Peyer's patch (tissue), 4 donors: ENCODE data around the gene AHCYL2. TPM values are rescaled to one million over a fixed set of nuclear protein-coding genes. Genes with fewer than 3 reads are reported as not detected.
"Not testable (repeated sequence)": the region's sequence is repeated elsewhere in the genome, so short reads cannot be mapped to it uniquely, and the experiment has no call there.

Source experiments
- DNase-seq, 3 donors: peaks; one replicate each; pipeline ENCODE4 v3.0.0-alpha.2; 2017 to 2019
- H3K27ac ChIP-seq, 4 donors: fragments of 200-600 bp; sonication (generic); one replicate each; pipeline ENCODE4 v1.5.1; 2016 to 2019
- H3K27me3 ChIP-seq, 2 donors: fragments of 200-600 bp; sonication (generic); one replicate each; pipeline ENCODE4 v1.5.1; 2019
- H3K36me3 ChIP-seq, 3 donors: fragments of 200-600 bp; sonication (generic); one replicate each; pipeline ENCODE4 v1.5.1; 2016 to 2019
- H3K4me1 ChIP-seq, 4 donors: fragments of 200-600 bp; sonication (generic); one replicate each; pipeline ENCODE4 v1.5.1; 2016 to 2019
- H3K4me3 ChIP-seq, 4 donors: fragments of 200-600 bp; sonication (generic); 1 replicate in 3 of 4; 2 replicates in 1 of 4; pipeline ENCODE4 v1.5.1; 2016 to 2019; ENCODE audit warnings: mild to moderate bottlenecking in 1 of 4
- H3K9me3 ChIP-seq, 4 donors: fragments of 200-600 bp; sonication (generic); one replicate each; pipeline ENCODE4 v1.5.1; 2016 to 2019; ENCODE audit warnings: mild to moderate bottlenecking in 1 of 4
- POLR2A ChIP-seq, 2 donors: fragments of 450-650 bp; IDR thresholded peaks; one replicate each; pipeline ENCODE4 v1.5.1; 2017; ENCODE audit warnings: antibody characterized with exemption in 2 of 2, mild to moderate bottlenecking in 2 of 2, moderate library complexity in 2 of 2
- total RNA-seq, 4 donors: library from RNA; depleted of rRNA; stranded (reverse); fragments of >200 nt; gene quantifications; one replicate each; pipeline ENCODE4 v1.1.0, GENCODE V29; 2016
- TF ChIP-seq, protein P1 (sequence below), 6 experiments: fragments of 450-650 bp in 4 of 6; fragments of 200-600 bp in 2 of 6; sonication (generic) in 1 of 6; IDR thresholded peaks; one replicate each; pipeline ENCODE4 v1.5.1; 2017 to 2019; ENCODE audit warnings: antibody characterized with exemption in 6 of 6, mild to moderate bottlenecking in 3 of 6, moderate library complexity in 1 of 6

The AHCYL2 gene
- total RNA-seq, 4 donors from 2014 or later = 37.1 to 186 (median 60.0) TPM

DNA sequence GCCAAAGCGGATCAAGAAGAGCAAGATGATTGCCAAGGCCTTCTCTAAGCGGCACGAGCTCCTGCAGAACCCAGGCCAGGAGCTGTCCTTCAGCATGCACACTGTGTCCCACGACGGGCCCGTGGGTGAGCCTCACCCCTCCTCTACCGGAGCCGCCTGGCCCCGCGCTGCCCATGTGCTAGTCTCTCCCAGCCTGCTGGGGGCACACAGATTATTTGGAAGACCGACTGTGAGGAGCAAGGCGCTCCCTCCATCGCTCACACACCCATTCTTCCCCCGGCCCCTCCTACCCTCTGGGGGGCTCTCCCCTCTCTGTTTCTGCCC, 13.9 kb upstream of the AHCYL2 start:
- peak in 1 of 3 donors; percentile 30 for DNase-seq
- TF ChIP-seq, protein P1, sequence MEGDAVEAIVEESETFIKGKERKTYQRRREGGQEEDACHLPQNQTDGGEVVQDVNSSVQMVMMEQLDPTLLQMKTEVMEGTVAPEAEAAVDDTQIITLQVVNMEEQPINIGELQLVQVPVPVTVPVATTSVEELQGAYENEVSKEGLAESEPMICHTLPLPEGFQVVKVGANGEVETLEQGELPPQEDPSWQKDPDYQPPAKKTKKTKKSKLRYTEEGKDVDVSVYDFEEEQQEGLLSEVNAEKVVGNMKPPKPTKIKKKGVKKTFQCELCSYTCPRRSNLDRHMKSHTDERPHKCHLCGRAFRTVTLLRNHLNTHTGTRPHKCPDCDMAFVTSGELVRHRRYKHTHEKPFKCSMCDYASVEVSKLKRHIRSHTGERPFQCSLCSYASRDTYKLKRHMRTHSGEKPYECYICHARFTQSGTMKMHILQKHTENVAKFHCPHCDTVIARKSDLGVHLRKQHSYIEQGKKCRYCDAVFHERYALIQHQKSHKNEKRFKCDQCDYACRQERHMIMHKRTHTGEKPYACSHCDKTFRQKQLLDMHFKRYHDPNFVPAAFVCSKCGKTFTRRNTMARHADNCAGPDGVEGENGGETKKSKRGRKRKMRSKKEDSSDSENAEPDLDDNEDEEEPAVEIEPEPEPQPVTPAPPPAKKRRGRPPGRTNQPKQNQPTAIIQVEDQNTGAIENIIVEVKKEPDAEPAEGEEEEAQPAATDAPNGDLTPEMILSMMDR (IDR thresholded peaks at IDR 0.05) = no peak
- TF ChIP-seq POLR2A (IDR thresholded peaks at IDR 0.05) = no peak
- Histone ChIP-seq H3K4me1 (no peaks in the 10 kb centered on the region), H3K36me3 (no peaks in the 10 kb centered on the region), H3K27me3 (no peaks in the 10 kb centered on the region), H3K27ac (no peak overlapping the region), H3K4me3 (no peak overlapping the region), H3K9me3 (no peaks in the 10 kb centered on the region)

DNA sequence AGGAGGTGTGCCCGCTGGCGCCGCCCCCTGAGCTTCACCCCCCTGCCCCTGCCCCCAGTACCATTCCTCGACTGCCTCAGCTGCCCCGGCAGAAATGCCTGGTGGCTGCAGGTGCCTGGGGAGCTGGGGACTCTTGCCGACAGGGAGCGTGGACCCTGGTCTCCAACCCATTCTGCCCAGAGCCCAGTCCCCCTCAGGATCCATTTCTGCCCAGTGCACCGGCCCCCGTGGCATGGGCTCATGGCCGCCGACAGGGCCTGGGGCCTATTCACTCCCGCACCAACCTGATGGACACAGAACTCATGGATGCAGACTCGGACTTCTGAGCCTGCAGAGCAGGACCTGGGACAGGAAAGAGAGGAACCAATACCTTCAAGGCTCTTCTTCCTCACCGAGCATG, 12.7 kb upstream of the AHCYL2 start:
- Histone ChIP-seq H3K9me3 (no peaks in the 10 kb centered on the region), H3K27me3 (no peaks in the 10 kb centered on the region), H3K4me3 (no peak overlapping the region), H3K36me3 (no peaks in the 10 kb centered on the region), H3K4me1 (no peaks in the 10 kb centered on the region), H3K27ac (no peak overlapping the region)
- TF ChIP-seq, protein P1 (IDR thresholded peaks at IDR 0.05) = no peak
- TF ChIP-seq POLR2A (IDR thresholded peaks at IDR 0.05) = no peak
- no peak for DNase-seq

DNA sequence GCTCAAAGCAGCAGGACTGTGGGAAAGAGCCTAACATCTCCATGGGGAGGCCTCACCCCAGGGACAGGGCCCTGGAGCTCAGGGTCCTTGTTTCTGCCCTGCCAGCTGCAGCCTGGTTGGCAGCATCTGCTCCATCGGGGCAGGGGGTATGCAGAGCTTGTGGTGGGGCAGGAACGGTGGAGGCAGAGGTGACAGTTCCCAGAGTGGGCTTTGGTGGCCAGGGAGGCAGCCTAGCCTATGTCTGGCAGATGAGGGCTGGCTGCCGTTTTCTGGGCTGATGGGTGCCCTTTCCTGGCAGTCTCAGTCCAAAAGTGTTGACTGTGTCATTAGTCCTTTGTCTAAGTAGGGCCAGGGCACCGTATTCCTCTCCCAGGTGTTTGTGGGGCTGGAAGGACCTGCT, 12.2 kb upstream of the AHCYL2 start:
- H3K4me1 ChIP-seq = no peaks in the 10 kb centered on the region
- DNase-seq = peak in 1 of 3 donors; percentile 13
- no peak overlapping the region for H3K4me3 ChIP-seq
- no peak overlapping the region for H3K27ac ChIP-seq
- H3K36me3 ChIP-seq = no peaks in the 10 kb centered on the region
- no peaks in the 10 kb centered on the region for H3K9me3 ChIP-seq
- no peaks in the 10 kb centered on the region for H3K27me3 ChIP-seq
- no peak for TF ChIP-seq POLR2A (IDR thresholded peaks at IDR 0.05)
- TF ChIP-seq, protein P1 (IDR thresholded peaks at IDR 0.05) = no peak

DNA sequence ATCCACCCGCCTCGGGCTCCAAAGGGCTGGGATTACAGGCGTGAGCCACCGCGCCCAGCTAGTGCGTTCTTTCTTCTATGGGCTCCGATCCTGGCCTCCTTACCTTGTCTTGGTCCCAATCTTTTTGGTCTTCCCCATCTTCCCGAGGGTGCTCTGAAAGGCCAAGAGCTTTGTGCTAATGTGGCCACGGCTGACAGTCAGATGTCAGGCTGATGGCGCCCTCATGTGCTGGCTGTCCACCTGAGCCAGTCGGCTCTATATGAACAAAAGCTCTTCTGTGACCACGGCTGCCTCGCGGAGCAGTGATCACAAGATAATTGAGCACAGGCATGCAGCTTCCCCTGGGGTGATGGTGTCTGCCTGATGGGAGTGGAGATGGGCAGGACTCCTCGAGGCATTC, 11.0 kb upstream of the AHCYL2 start:
- peak in 1 of 3 donors; percentile 17 for DNase-seq
- no peak overlapping the region for H3K4me3 ChIP-seq
- no peak overlapping the region for H3K27ac ChIP-seq
- H3K4me1 ChIP-seq = peaks cover 0 to 5% (median 0%) of the 10 kb centered on the region in 4 donors
- TF ChIP-seq, protein P1 (IDR thresholded peaks at IDR 0.05) = no peak
- no peak for TF ChIP-seq POLR2A (IDR thresholded peaks at IDR 0.05)
- no peaks in the 10 kb centered on the region for H3K36me3 ChIP-seq
- H3K9me3 ChIP-seq = no peaks in the 10 kb centered on the region
- no peaks in the 10 kb centered on the region for H3K27me3 ChIP-seq

DNA sequence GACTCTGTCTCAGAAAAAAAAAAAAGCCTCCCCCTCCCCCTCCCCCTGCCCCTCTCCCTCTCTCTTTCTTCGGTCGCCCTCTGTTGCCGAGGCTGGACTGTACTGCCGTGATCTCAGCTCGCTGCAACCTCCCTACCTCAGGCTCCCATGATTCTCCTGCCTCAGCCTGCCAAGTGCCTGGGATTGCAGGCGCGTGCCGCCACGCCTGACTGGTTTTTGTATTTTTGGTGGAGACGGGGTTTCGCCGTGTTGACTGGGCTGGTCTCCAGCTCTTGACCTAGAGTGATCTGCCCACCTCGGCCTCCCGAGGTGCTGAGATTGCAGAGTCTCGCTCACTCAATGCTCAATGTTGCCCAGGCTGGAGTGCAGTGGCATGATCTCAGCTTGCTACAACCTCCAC, 9.1 kb upstream of the AHCYL2 start:
- H3K4me3 ChIP-seq, H3K27ac ChIP-seq, DNase-seq, H3K27me3 ChIP-seq, H3K9me3 ChIP-seq, H3K4me1 ChIP-seq, H3K36me3 ChIP-seq: not testable (repeated sequence)

DNA sequence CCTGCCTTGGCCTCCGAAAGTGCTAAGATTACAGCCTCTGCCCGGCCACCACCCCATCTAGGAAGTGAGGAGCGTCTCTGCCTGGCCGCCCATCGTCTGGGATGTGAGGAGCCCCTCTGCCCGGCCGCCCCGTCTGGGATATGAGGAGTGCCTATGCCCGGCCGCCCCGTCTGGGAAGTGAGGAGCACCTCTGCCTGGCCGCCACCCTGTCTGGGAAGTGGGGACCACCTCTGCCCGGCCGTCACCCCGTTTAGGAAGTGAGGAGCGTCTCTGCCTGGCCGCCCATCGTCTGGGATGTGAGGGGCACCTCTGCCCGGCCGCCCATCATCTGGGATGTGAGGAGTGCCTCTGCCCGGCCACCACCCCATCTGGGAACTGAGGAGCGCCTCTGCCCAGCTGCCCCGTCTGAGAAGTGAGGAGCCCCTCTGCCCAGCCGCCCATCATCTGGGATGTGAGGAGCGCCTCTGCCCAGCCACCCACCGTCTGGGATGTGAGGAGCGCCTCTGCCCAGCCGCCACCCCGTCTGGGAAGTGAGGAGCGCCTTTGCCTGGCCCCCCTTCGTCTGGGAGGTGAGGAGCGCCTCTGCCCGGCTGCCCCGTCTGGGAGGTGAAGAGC, 8.6 kb upstream of the AHCYL2 start:
- H3K27ac ChIP-seq, H3K9me3 ChIP-seq, H3K27me3 ChIP-seq, H3K36me3 ChIP-seq, H3K4me1 ChIP-seq, H3K4me3 ChIP-seq: not testable (repeated sequence)
- DNase-seq = peak in 1 of 3 donors; percentile 10

DNA sequence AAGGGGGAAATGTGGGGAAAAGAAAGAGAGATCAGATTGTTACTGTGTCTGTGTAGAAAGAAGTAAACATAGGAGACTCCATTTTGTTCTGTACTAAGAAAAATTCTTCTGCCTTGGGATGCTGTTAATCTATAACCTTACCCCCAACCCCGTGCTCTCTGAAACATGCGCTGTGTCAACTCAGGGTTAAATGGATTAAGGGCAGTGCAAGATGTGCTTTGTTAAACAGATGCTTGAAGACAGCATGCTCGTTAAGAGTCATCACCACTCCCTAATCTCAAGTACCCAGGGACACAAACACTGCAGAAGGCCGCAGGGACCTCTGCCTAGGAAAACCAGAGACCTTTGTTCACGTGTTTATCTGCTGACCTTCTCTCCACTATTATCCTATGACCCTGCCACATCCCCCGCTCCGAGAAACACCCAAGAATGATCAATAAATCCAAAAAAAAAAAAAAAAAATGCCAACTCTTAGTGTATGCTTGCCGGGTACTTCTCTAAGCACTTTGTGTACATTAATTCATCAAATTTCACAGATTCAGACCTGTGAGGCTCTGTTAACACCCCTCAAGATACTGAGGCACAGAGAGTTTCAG, 7.9 kb upstream of the AHCYL2 start:
- H3K27ac ChIP-seq, H3K9me3 ChIP-seq, H3K36me3 ChIP-seq: not testable (repeated sequence)

More for the DNA sequence above, 7.9 kb upstream of the AHCYL2 start:
- not testable (repeated sequence) for H3K4me3 ChIP-seq, H3K27me3 ChIP-seq, DNase-seq, H3K4me1 ChIP-seq
